GM23338 (cell line): ENCODE data around the gene HGS. TPM values are rescaled to one million over a fixed set of nuclear protein-coding genes. Genes with fewer than 3 reads are reported as not detected.

ENCODE experiments used
- ATAC-seq: fragments of 200-7000 bp; cut with Tn5 transposase; 3 replicates; pipeline ENCODE4 v1.9.1; 2020
- DNase-seq: peaks from one replicate; pipeline ENCODE4 v3.0.0-alpha.2; 2015; ENCODE audit warnings: low spot score
- H2AFZ ChIP-seq: fragments of 200-600 bp; sonication (generic); 2 replicates; pipeline ENCODE4 v1.8.0; 2016; ENCODE audit warnings: antibody characterized with exemption, mild to moderate bottlenecking, moderate library complexity
- H3F3A ChIP-seq: fragments of 200-600 bp; sonication (generic); replicated peaks from 2 replicates; pipeline ENCODE4 v1.8.0; 2017; ENCODE audit warnings: antibody characterized with exemption, mixed run types, low read depth
- H3K27ac ChIP-seq: fragments of 200-600 bp; sonication (generic); 2 replicates; pipeline ENCODE4 v1.6.1; 2016; ENCODE audit warnings: low read depth
- H3K27me3 ChIP-seq: fragments of 200-600 bp; sonication (generic); 2 replicates; pipeline ENCODE4 v1.8.0; 2016; ENCODE audit warnings: mild to moderate bottlenecking, mixed run types, moderate library complexity; ENCODE audit not compliant: insufficient read depth
- H3K36me3 ChIP-seq: fragments of 200-600 bp; sonication (generic); 2 replicates; pipeline ENCODE4 v1.8.0; 2016; ENCODE audit warnings: mild to moderate bottlenecking; ENCODE audit not compliant: insufficient read depth
- H3K4me1 ChIP-seq: fragments of 200-600 bp; sonication (generic); 2 replicates; pipeline ENCODE4 v1.8.0; 2016; ENCODE audit warnings: mild to moderate bottlenecking, moderate library complexity; ENCODE audit not compliant: insufficient read depth
- H3K4me2 ChIP-seq: fragments of 200-600 bp; sonication (generic); 2 replicates; pipeline ENCODE4 v1.7.1; 2017; ENCODE audit warnings: mixed run types
- H3K4me3 ChIP-seq: fragments of 200-600 bp; sonication (generic); 2 replicates; pipeline ENCODE4 v1.6.1; 2016; ENCODE audit warnings: mixed run types
- H3K79me2 ChIP-seq: fragments of 200-600 bp; sonication (generic); replicated peaks from 2 replicates; pipeline ENCODE4 v1.8.0; 2017; ENCODE audit warnings: mild to moderate bottlenecking; ENCODE audit not compliant: insufficient read depth
- H3K9me2 ChIP-seq: fragments of 200-600 bp; sonication (generic); 2 replicates; pipeline ENCODE4 v1.8.0; 2017; ENCODE audit not compliant: insufficient read depth
- H4K20me1 ChIP-seq: fragments of 200-600 bp; sonication (generic); replicated peaks from 2 replicates; pipeline ENCODE4 v1.8.0; 2017; ENCODE audit warnings: mild to moderate bottlenecking; ENCODE audit not compliant: insufficient read depth
- H3K27ac Mint-ChIP-seq: 2 replicates; pipeline ENCODE4 v1.8.0; 2020; ENCODE audit warnings: inconsistent platforms, mild to moderate bottlenecking, moderate library complexity, mixed read lengths
- H3K27me3 Mint-ChIP-seq: 3 replicates; pipeline ENCODE4 v1.8.0; 2022; ENCODE audit warnings: low read depth, mild to moderate bottlenecking, moderate library complexity, mixed read lengths, inconsistent platforms; ENCODE audit not compliant: insufficient read depth, poor library complexity
- H3K36me3 Mint-ChIP-seq: 3 replicates; pipeline ENCODE4 v1.8.0; 2021; ENCODE audit warnings: low read depth, mild to moderate bottlenecking, inconsistent platforms, moderate library complexity, mixed read lengths
- H3K4me1 Mint-ChIP-seq: 3 replicates; pipeline ENCODE4 v1.8.0; 2020; ENCODE audit warnings: mild to moderate bottlenecking, inconsistent platforms, mixed read lengths
- H3K4me3 Mint-ChIP-seq: 3 replicates; pipeline ENCODE4 v1.8.0; 2021; ENCODE audit warnings: moderate library complexity, mild to moderate bottlenecking, inconsistent platforms, mixed read lengths
- H3K9me3 Mint-ChIP-seq: 3 replicates; pipeline ENCODE4 v1.8.0; 2020; ENCODE audit warnings: moderate library complexity, mild to moderate bottlenecking, inconsistent platforms, mixed read lengths
- CREB1 ChIP-seq: fragments of 250-450 bp; sonication (Bioruptor Pico); IDR thresholded peaks from 2 replicates; pipeline ENCODE4 v1.5.0; 2020; ENCODE audit warnings: low read depth, mild to moderate bottlenecking, moderate library complexity
- EZH2 ChIP-seq: fragments of 200-600 bp; sonication (generic); IDR thresholded peaks from one replicate; pipeline ENCODE4 v1.8.0; 2017; ENCODE audit warnings: antibody characterized with exemption, mild to moderate bottlenecking, low read depth; ENCODE audit not compliant: unreplicated experiment
- JUNB ChIP-seq: IDR thresholded peaks from one replicate; pipeline ENCODE4 v1.6.1; 2016; ENCODE audit warnings: antibody characterized with exemption; ENCODE audit not compliant: unreplicated experiment
- POLR2AphosphoS5 ChIP-seq: IDR thresholded peaks from 2 replicates; pipeline ENCODE4 v1.6.1; 2016; ENCODE audit warnings: antibody characterized with exemption, low read depth
- STAT1 ChIP-seq: IDR thresholded peaks from one replicate; pipeline ENCODE4 v1.6.1; 2016; ENCODE audit warnings: antibody characterized with exemption; ENCODE audit not compliant: unreplicated experiment
- ZNF331 ChIP-seq: fragments of 250-450 bp; sonication (Bioruptor Pico); IDR thresholded peaks from 2 replicates; pipeline ENCODE4 v1.5.0; 2020; ENCODE audit warnings: low read depth, mild to moderate bottlenecking, moderate library complexity
- polyA plus RNA-seq: library from polyadenylated mRNA; unstranded; fragments of >200 nt; fragmentation: Nextera tagmentation; extraction: Ambion mirVana; gene quantifications from 2 replicates; pipeline ENCODE4 v1.2.1, GENCODE V29; 2016
- total RNA-seq: library from RNA; depleted of rRNA; stranded (reverse); fragments of >200 nt; shearing (Covaris generic); gene quantifications from 2 replicates; pipeline ENCODE4 v1.2.3, GENCODE V29; 2014
- TF ChIP-seq, protein P1 (sequence below), 2 experiments: fragments of 200-600 bp in 1 of 2; sonication (generic) in 1 of 2; conservative IDR thresholded peaks; 2 replicates each; pipeline versions ENCODE4 v1.5.1 to v1.6.1; 2016 to 2017; ENCODE audit warnings: antibody characterized with exemption in 2 of 2, low read depth in 2 of 2, mild to moderate bottlenecking in 2 of 2, moderate library complexity in 1 of 2
- TF ChIP-seq, protein P2 (sequence below): IDR thresholded peaks from one replicate; pipeline ENCODE4 v1.6.1; 2018; ENCODE audit warnings: antibody characterized with exemption; ENCODE audit not compliant: unreplicated experiment
- TF ChIP-seq, protein P3 (sequence below): IDR thresholded peaks from 2 replicates; pipeline ENCODE4 v1.6.1; 2016; ENCODE audit warnings: antibody characterized with exemption

HGS gene
- total and polyA plus RNA-seq, 2 experiments from 2014 or later: 59.0 to 90.2 TPM

DNA sequence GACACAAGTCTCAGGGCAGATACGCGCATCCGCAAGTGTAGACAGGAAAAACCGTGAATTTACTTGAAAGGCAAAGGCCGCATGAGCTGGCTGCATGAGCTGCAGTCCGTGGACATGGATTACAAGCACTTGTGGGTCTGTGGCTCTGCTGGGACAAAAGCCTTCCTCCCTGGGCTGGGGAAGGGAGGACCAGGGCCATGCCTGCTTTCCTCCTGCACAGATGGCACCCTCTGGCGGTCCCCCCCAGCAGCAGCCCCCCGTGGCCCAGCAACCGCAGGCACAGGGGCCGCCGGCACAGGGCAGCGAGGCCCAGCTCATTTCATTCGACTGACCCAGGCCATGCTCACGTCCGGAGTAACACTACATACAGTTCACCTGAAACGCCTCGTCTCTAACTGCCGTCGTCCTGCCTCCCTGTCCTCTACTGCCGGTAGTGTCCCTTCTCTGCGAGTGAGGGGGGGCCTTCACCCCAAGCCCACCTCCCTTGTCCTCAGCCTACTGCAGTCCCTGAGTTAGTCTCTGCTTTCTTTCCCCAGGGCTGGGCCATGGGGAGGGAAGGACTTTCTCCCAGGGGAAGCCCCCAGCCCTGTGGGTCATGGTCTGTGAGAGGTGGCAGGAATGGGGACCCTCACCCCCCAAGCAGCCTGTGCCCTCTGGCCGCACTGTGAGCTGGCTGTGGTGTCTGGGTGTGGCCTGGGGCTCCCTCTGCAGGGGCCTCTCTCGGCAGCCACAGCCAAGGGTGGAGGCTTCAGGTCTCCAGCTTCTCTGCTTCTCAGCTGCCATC, 17.7 kb downstream of the HGS start:
- Histone ChIP-seq H3K79me2 (peaks cover 51% of the 10 kb centered on the region), H3K9me2 (no peaks in the 10 kb centered on the region), H3K27me3 (no peaks in the 10 kb centered on the region), H4K20me1 (peaks cover 12% of the 10 kb centered on the region), H3K4me3 (peak overlapping the region; percentile 99), H2AFZ (no peak overlapping the region), H3K4me1 (peaks cover 10% of the 10 kb centered on the region), H3K4me2 (peak overlapping the region; percentile 100), H3K27ac (0 out of 2 replicates have a peak overlapping the region, but pooled peaks have one; percentile 26), H3F3A (peaks cover 26% of the 10 kb centered on the region), H3K36me3 (peaks cover 3% of the 10 kb centered on the region)
- TF ChIP-seq, protein P1, sequence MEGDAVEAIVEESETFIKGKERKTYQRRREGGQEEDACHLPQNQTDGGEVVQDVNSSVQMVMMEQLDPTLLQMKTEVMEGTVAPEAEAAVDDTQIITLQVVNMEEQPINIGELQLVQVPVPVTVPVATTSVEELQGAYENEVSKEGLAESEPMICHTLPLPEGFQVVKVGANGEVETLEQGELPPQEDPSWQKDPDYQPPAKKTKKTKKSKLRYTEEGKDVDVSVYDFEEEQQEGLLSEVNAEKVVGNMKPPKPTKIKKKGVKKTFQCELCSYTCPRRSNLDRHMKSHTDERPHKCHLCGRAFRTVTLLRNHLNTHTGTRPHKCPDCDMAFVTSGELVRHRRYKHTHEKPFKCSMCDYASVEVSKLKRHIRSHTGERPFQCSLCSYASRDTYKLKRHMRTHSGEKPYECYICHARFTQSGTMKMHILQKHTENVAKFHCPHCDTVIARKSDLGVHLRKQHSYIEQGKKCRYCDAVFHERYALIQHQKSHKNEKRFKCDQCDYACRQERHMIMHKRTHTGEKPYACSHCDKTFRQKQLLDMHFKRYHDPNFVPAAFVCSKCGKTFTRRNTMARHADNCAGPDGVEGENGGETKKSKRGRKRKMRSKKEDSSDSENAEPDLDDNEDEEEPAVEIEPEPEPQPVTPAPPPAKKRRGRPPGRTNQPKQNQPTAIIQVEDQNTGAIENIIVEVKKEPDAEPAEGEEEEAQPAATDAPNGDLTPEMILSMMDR (conservative IDR thresholded peaks at IDR 0.05; ENCODE audit: low read depth in 2 of 2): peak in 1 of 2 experiments; percentile 27; a peak in 1 of 4 replicates
- TF ChIP-seq JUNB (no peak), EZH2 (no peak), CREB1 (CRISPR knock-in tag) (no peak), ZNF331 (CRISPR knock-in tag) (no peak)
- TF ChIP-seq, protein P2, sequence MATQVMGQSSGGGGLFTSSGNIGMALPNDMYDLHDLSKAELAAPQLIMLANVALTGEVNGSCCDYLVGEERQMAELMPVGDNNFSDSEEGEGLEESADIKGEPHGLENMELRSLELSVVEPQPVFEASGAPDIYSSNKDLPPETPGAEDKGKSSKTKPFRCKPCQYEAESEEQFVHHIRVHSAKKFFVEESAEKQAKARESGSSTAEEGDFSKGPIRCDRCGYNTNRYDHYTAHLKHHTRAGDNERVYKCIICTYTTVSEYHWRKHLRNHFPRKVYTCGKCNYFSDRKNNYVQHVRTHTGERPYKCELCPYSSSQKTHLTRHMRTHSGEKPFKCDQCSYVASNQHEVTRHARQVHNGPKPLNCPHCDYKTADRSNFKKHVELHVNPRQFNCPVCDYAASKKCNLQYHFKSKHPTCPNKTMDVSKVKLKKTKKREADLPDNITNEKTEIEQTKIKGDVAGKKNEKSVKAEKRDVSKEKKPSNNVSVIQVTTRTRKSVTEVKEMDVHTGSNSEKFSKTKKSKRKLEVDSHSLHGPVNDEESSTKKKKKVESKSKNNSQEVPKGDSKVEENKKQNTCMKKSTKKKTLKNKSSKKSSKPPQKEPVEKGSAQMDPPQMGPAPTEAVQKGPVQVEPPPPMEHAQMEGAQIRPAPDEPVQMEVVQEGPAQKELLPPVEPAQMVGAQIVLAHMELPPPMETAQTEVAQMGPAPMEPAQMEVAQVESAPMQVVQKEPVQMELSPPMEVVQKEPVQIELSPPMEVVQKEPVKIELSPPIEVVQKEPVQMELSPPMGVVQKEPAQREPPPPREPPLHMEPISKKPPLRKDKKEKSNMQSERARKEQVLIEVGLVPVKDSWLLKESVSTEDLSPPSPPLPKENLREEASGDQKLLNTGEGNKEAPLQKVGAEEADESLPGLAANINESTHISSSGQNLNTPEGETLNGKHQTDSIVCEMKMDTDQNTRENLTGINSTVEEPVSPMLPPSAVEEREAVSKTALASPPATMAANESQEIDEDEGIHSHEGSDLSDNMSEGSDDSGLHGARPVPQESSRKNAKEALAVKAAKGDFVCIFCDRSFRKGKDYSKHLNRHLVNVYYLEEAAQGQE: no peak
- H3K4me3 Mint-ChIP-seq: peak overlapping the region; percentile 95
- DNase-seq: no peak
- ATAC-seq: peak; percentile 7; the same call in 2 of the 3 replicates
- H3K4me1 Mint-ChIP-seq: peaks cover 10% of the 10 kb centered on the region; the same call in 2 of the 3 replicates
- H3K9me3 Mint-ChIP-seq: no peaks in the 10 kb centered on the region
- H3K27me3 Mint-ChIP-seq: peaks cover 15% of the 10 kb centered on the region
- 0 out of 2 replicates have a peak overlapping the region, but pooled peaks have one; percentile 31 for H3K27ac Mint-ChIP-seq
- H3K36me3 Mint-ChIP-seq: peaks cover 69% of the 10 kb centered on the region

DNA sequence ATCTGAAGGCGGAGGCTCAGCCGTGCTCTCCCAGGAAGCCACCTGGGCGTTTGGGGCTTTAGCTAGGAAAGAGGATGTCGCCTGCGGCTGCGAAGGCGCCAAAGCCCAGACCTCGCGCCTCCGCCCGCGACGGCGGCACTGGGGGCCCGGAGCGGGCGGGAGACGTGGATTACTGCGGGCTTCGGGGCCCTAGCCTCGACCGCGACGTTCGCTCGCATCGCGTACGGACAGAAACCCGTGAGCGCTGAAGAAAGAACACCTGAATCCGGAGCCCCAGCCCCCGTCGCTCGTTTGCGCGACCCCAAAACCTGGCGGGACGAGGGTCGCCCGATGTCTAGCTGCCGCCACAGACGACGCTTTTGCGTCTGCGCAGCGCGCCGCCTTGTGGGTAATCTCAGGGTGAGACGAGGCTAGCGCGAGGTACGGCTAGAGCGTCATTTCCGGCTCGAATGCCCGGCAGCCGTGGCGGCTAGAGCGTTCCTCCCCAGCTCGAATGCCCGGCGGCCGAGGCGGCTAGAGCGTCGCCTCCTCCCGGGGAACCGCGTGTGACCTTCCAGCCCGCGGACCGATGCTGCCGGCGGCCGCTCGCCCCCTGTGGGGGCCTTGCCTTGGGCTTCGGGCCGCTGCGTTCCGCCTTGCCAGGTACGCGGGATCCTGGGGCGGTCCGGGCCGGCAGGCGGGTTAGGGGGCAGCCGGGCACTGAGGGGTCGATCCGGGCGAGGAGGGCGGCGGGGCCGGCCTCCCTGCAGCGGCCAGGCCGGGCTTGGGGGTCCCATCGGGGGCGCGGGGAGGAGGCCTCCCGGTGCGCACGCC, 19.3 kb downstream of the HGS start, which contains the start of gene MRPL12:
Gene MRPL12, plus strand, starts transcription at position 434 of the 813 bp plus-strand sequence. Its CDS starts 135 bp downstream, at position 569.
- ATAC-seq (peak; percentile 90), DNase-seq (peak; percentile 98)
- peak within 1 kb of the TSS; percentile 100 for H3K4me2 ChIP-seq
- H3K9me2 ChIP-seq: no peaks in the 10 kb centered on the region
- H3K27ac ChIP-seq: peak within 1 kb of the TSS; percentile 95
- H3K27ac Mint-ChIP-seq: peak within 1 kb of the TSS; percentile 98
- H3K36me3 Mint-ChIP-seq: peaks cover 64% of the 10 kb centered on the region
- peaks cover 10% of the 10 kb centered on the region; the same call in 2 of the 3 replicates for H3K4me1 Mint-ChIP-seq
- peaks cover 10% of the 10 kb centered on the region for H3K4me1 ChIP-seq
- H2AFZ ChIP-seq: peak within 1 kb of the TSS; percentile 72
- peaks cover 15% of the 10 kb centered on the region for H3K27me3 Mint-ChIP-seq
- peaks cover 47% of the 10 kb centered on the region for H3K79me2 ChIP-seq
- peaks cover 7% of the 10 kb centered on the region for H3K36me3 ChIP-seq
- no peaks in the 10 kb centered on the region for H3K9me3 Mint-ChIP-seq
- H3K4me3 ChIP-seq: peak within 1 kb of the TSS; percentile 99
- peaks cover 29% of the 10 kb centered on the region for H3F3A ChIP-seq
- H3K27me3 ChIP-seq: no peaks in the 10 kb centered on the region
- peak within 1 kb of the TSS; percentile 95 for H3K4me3 Mint-ChIP-seq
- peaks cover 8% of the 10 kb centered on the region for H4K20me1 ChIP-seq
- TF ChIP-seq POLR2AphosphoS5 (peak; percentile 91), EZH2 (no peak), STAT1 (no peak)
- TF ChIP-seq, protein P1 (conservative IDR thresholded peaks at IDR 0.05; ENCODE audit: low read depth in 2 of 2): 0 out of 4 replicates have a peak, but pooled peaks of 1 of the 2 experiments have one; percentile 1
- TF ChIP-seq, protein P3, sequence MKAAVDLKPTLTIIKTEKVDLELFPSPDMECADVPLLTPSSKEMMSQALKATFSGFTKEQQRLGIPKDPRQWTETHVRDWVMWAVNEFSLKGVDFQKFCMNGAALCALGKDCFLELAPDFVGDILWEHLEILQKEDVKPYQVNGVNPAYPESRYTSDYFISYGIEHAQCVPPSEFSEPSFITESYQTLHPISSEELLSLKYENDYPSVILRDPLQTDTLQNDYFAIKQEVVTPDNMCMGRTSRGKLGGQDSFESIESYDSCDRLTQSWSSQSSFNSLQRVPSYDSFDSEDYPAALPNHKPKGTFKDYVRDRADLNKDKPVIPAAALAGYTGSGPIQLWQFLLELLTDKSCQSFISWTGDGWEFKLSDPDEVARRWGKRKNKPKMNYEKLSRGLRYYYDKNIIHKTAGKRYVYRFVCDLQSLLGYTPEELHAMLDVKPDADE: peak; percentile 93
